Naive thymus-derived CD8-positive, alpha-beta T cell (primary cell): ENCODE data around the gene DRC3. TPM values are rescaled to one million over a fixed set of nuclear protein-coding genes. Genes with fewer than 3 reads are reported as not detected.
"Not testable (repeated sequence)": the region's sequence is repeated elsewhere in the genome, so short reads cannot be mapped to it uniquely, and the experiment has no call there.

ENCODE experiments used
- ATAC-seq, 2 donors: fragments of 150-1000 bp; cut with Tn5 transposase in 1 of 2; sonication (Bioruptor Pico), chemical (Tn5 transposase) in 1 of 2; 1 replicate in 1 of 2; 2 replicates in 1 of 2; pipeline ENCODE4 v1.10.0; 2021; ENCODE audit warnings: mild to moderate bottlenecking in 2 of 2, moderate library complexity in 2 of 2
- POLR2A ChIA-PET: fragments of 350-600 bp; sonication (Branson Sonifier 250); formaldehyde crosslinking; loops from one replicate; lab custom pipeline; 2021; ENCODE audit warnings: antibody characterized with exemption; lab: Charles Lee
- DNase-seq, 10 donors: peaks; one replicate each; pipeline versions ENCODE4 v3.0.0 to v3.0.0-alpha.2; 2020 to 2022
- H3K27ac Mint-ChIP-seq, 10 donors: one replicate each; pipeline ENCODE4 v1.8.0; 2020 to 2022; ENCODE audit warnings: mild to moderate bottlenecking in 10 of 10, mixed read lengths in 10 of 10, moderate library complexity in 4 of 10, inconsistent platforms in 1 of 10
- H3K27me3 Mint-ChIP-seq, 5 donors: one replicate each; pipeline ENCODE4 v1.8.0; 2021 to 2022; ENCODE audit warnings: mixed read lengths in 5 of 5
- H3K36me3 Mint-ChIP-seq, 3 donors: one replicate each; pipeline ENCODE4 v1.8.0; 2020 to 2022; ENCODE audit warnings: mixed read lengths in 3 of 3, mild to moderate bottlenecking in 2 of 3, inconsistent platforms in 1 of 3
- H3K4me1 Mint-ChIP-seq, 4 donors: one replicate each; pipeline ENCODE4 v1.8.0; 2021 to 2022; ENCODE audit warnings: mixed read lengths in 4 of 4
- H3K4me3 Mint-ChIP-seq, 10 donors: one replicate each; pipeline ENCODE4 v1.8.0; 2020 to 2022; ENCODE audit warnings: mild to moderate bottlenecking in 10 of 10, mixed read lengths in 10 of 10, moderate library complexity in 6 of 10, inconsistent platforms in 1 of 10
- H3K9me3 Mint-ChIP-seq, 9 donors: one replicate each; pipeline ENCODE4 v1.8.0; 2020 to 2022; ENCODE audit warnings: mixed read lengths in 9 of 9, mild to moderate bottlenecking in 3 of 9, inconsistent platforms in 1 of 9, moderate library complexity in 1 of 9
- polyA plus RNA-seq, 3 donors: library from polyadenylated mRNA; unstranded; fragments of 300-500 nt; fragmentation: Illumina TruSeq; gene quantifications; one replicate each; pipeline ENCODE4 v1.2.3, GENCODE V29; 2021
- total RNA-seq, 8 experiments: library from RNA in 2 of 8; stranded (reverse) in 2 of 8; gene quantifications; one replicate each; pipeline ENCODE4 v1.2.3 and lab custom pipeline; 2021 to 2026

The DRC3 gene
- total and polyA plus RNA-seq, 5 experiments from 2014 or later, result 0.31 to 1.7 (median 0.99) TPM; not detected in 1

GRCh38 chr17:17988427-17988945 is 15.8 kb downstream of the DRC3 start:
- POLR2A ChIA-PET, result no interaction called here
- ATAC-seq, result no peak
- Mint-ChIP-seq H3K27ac (no peak overlapping the region), H3K9me3 (no peaks in the 10 kb centered on the region), H3K4me3 (no peak overlapping the region), H3K4me1 (no peaks in the 10 kb centered on the region), H3K27me3 (no peaks in the 10 kb centered on the region), H3K36me3 (no peaks in the 10 kb centered on the region)
- no peak for DNase-seq

- Mint-ChIP-seq H3K27me3 (no peaks in the 10 kb centered on the region), H3K36me3 (no peaks in the 10 kb centered on the region), H3K4me1 (no peaks in the 10 kb centered on the region), H3K9me3 (no peaks in the 10 kb centered on the region), H3K27ac (no peak overlapping the region), H3K4me3 (no peak overlapping the region)
- DNase-seq, result no peak
- POLR2A ChIA-PET, result no interaction called here
- no peak for ATAC-seq
Measured at GRCh38 chr17:17989081-17989480, 16.4 kb downstream of the DRC3 start.

DNA sequence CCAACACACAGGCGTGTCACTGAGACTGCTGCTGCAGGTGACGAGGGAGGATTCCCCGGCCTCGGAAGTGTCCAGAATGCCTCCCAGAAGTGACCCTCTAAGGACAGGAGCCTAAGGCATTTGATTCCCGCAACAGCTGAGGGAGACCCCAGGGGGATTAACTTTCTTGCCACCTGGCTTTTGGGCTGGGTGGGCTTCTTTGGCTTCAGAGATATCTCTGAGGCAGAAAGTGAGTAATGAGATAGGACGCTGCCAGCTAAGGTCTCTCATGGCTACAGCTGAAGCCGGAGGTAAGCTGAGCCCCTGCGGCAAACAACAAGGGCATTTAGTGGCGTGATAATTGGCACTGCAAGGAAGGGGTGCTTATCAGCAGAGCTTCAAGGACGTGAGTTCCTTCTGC is 17.0 kb downstream of the DRC3 start:
- no peaks in the 10 kb centered on the region for H3K36me3 Mint-ChIP-seq
- H3K9me3 Mint-ChIP-seq, result no peaks in the 10 kb centered on the region
- H3K27me3 Mint-ChIP-seq, result no peaks in the 10 kb centered on the region
- H3K27ac Mint-ChIP-seq, result peak overlapping the region in 1 of 10 donors; percentile 33
- H3K4me1 Mint-ChIP-seq, result peaks cover 0 to 3% (median under 1%) of the 10 kb centered on the region in 4 donors
- no peak for ATAC-seq
- no peak for DNase-seq
- H3K4me3 Mint-ChIP-seq, result no peak overlapping the region
- POLR2A ChIA-PET, result no interaction called here

DNA sequence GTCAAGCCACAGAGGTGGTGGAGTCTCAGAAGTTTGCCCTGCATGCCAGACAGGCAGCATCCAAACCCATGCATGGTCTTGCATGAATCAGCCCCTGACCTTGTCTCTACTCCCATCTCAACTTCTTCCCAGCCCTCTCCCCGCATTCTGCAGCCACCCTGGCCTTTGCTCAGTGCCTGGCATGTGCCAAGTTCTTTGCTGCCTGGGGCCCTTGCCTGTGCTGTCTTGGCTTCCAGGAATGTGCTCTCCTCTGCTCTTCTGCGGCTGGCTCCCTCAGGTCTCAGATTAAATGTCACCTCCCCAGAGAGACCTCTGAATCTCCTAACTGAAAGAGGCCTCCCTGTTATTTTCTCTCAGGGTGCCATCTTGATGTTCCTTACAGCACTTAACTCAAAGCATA is 17.6 kb downstream of the DRC3 start:
- Mint-ChIP-seq H3K4me3 (no peak overlapping the region), H3K36me3 (no peaks in the 10 kb centered on the region), H3K27me3 (no peaks in the 10 kb centered on the region), H3K4me1 (peaks cover 0 to 7% (median 2%) of the 10 kb centered on the region in 4 donors), H3K9me3 (no peaks in the 10 kb centered on the region), H3K27ac (peak overlapping the region in 1 of 10 donors; percentile 75)
- POLR2A ChIA-PET, result no interaction called here
- no peak for ATAC-seq
- DNase-seq, result peak in 1 of 10 donors; percentile 49

- Mint-ChIP-seq H3K4me3 (no peak overlapping the region), H3K9me3 (no peaks in the 10 kb centered on the region), H3K36me3 (no peaks in the 10 kb centered on the region), H3K4me1 (peaks cover 0 to 7% (median 2%) of the 10 kb centered on the region in 4 donors), H3K27ac (peak overlapping the region in 1 of 10 donors; percentile 38), H3K27me3 (no peaks in the 10 kb centered on the region)
- ATAC-seq (no peak), DNase-seq (peak in 1 of 10 donors; percentile 18)
- POLR2A ChIA-PET, result no interaction called here
Measured at GRCh38 chr17:17993366-17993765, 20.7 kb downstream of the DRC3 start.

- Mint-ChIP-seq H3K9me3 (no peaks in the 10 kb centered on the region), H3K36me3 (no peaks in the 10 kb centered on the region), H3K4me1 (peaks cover 0 to 7% (median 2%) of the 10 kb centered on the region in 4 donors), H3K27me3 (no peaks in the 10 kb centered on the region), H3K27ac (peak overlapping the region in 1 of 10 donors; percentile 38), H3K4me3 (no peak overlapping the region)
- POLR2A ChIA-PET, result interaction anchor here (0.7 kb wide), 1 partner anchor 322 kb away, joined by 3 read pairs; no protein-coding TSS in a partner anchor
- DNase-seq (peak in 1 of 10 donors; percentile 52), ATAC-seq (no peak)
Measured at GRCh38 chr17:17993852-17994251, 21.2 kb downstream of the DRC3 start.

DNA sequence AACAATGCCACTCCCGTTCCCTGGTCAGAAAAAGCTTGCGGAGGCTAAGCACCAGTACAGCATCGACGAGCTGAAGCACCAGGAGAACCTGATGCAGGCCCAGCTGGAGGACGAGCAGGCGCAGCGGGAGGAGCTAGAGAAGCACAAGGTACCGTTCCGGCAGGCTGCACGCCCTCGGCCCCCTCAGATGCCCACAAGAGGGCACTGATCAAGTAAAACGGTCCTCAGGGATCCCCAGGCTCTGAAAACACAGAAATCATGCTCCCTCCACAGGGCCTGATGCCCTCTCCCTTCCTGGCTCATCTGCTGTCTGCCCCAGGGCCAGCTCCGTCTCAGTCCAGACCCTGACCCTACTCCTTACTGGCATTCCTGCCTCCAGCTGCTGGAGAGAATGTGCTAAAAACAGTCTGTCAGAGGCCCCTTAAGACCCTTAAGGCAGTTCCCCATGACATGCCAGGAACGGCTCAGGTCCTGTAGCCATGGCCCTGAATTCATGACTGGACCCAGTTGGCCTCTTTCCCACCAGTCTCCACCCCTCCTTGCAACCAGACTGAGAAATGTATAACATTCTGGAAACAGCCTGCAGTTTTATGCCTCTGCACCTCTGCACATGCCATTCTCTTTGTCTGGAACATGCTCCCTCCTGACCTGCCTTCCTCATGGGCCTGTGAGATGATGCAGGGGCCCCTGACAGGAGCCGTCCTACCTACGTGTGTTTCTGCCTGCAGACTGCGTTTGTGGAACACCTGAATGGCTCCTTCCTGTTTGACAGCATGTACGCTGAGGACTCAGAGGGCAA is 21.8 kb downstream of the DRC3 start:
- POLR2A ChIA-PET, result interaction anchor here (0.7 kb wide), 1 partner anchor 322 kb away, joined by 3 read pairs; no protein-coding TSS in a partner anchor
- no peaks in the 10 kb centered on the region for H3K27me3 Mint-ChIP-seq
- no peak overlapping the region for H3K4me3 Mint-ChIP-seq
- ATAC-seq, result peak; percentile 73 to 78
- H3K36me3 Mint-ChIP-seq, result no peaks in the 10 kb centered on the region
- DNase-seq, result peak in 9 of 10 donors; percentile 7 to 54 (median 30)
- peak overlapping the region in 4 of 10 donors; percentile 6 to 73 (median 33) for H3K27ac Mint-ChIP-seq
- no peaks in the 10 kb centered on the region for H3K9me3 Mint-ChIP-seq
- peaks cover 0 to 7% (median 2%) of the 10 kb centered on the region in 4 donors for H3K4me1 Mint-ChIP-seq

GRCh38 chr17:17995887-17996286 is 23.2 kb downstream of the DRC3 start:
- H3K4me3 Mint-ChIP-seq, H3K4me1 Mint-ChIP-seq, H3K27me3 Mint-ChIP-seq, H3K9me3 Mint-ChIP-seq, H3K36me3 Mint-ChIP-seq, DNase-seq, ATAC-seq, POLR2A ChIA-PET: not testable (repeated sequence)
- H3K27ac Mint-ChIP-seq, result peak overlapping the region in 1 of 10 donors; percentile 75

- Mint-ChIP-seq H3K9me3 (no peaks in the 10 kb centered on the region), H3K4me1 (peaks cover 0 to 7% (median 2%) of the 10 kb centered on the region in 4 donors), H3K4me3 (no peak overlapping the region), H3K36me3 (no peaks in the 10 kb centered on the region), H3K27ac (no peak overlapping the region), H3K27me3 (no peaks in the 10 kb centered on the region)
- DNase-seq (no peak), ATAC-seq (no peak)
- POLR2A ChIA-PET, result no interaction called here
Measured at GRCh38 chr17:17998934-17999333, 26.3 kb downstream of the DRC3 start.

DNA sequence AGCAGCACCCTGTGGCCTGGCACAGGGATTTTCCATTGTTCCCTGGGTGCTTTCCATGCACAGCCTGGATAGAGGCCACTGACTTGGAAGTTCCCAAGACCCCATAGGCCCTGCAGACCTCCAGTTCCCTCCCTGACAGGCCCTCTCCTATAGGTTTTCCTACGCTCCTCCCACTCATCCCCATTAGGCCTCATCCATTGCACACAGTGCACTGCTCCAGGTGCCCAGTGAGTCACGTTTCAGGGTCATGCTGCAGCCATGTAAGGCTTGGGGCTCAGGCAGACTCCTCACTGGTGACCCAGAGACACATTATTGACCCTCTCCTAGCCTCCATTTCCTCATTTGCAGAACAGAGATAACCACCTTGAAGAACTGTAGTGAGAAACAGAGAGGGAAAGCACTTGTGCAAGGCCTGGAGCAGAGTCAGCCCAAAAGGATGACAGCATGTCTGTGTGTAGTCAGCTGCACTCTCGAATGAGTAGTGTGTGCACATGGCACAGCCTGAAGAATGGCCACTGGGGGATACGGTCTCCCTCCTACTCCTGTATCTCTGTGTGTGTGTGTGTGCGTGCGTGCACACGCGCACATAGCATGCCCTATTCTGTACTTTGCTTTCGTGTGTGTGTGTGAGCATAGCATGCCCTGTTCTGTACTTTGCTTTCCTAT is 26.8 kb downstream of the DRC3 start:
- Mint-ChIP-seq H3K4me3 (no peak overlapping the region), H3K4me1 (peaks cover 0 to 6% (median 1%) of the 10 kb centered on the region in 4 donors), H3K36me3 (no peaks in the 10 kb centered on the region), H3K9me3 (no peaks in the 10 kb centered on the region), H3K27ac (no peak overlapping the region), H3K27me3 (no peaks in the 10 kb centered on the region)
- DNase-seq (no peak), ATAC-seq (no peak)
- POLR2A ChIA-PET, result no interaction called here

GRCh38 chr17:18000030-18000408 is 27.4 kb downstream of the DRC3 start:
- Mint-ChIP-seq H3K9me3 (no peaks in the 10 kb centered on the region), H3K36me3 (no peaks in the 10 kb centered on the region), H3K4me1 (peaks cover 0 to under 1% (median 0%) of the 10 kb centered on the region in 4 donors), H3K4me3 (no peak overlapping the region), H3K27ac (peak overlapping the region in 1 of 10 donors; percentile 3), H3K27me3 (no peaks in the 10 kb centered on the region)
- POLR2A ChIA-PET, result no interaction called here
- no peak for DNase-seq
- no peak for ATAC-seq

DNA sequence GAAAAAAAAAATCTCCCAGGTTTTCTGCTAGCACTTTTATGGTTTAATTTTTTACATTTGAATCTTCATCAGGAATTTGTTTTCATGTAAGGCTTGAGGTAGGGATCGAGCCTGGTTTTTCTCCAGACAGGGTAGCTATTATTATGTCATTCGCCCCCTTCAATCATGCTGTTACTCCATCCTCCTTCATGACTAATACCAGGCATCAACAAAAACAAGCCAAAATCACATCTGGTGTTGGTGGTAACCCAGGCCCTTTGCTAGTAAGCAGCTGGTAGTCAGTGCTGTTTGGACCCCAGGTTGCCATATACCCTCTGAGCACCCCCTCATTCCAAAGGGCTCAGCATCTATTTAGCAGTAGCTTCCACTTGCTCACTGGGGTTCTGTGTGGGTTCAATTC is 29.5 kb downstream of the DRC3 start:
- no peak for DNase-seq
- no peaks in the 10 kb centered on the region for H3K9me3 Mint-ChIP-seq
- POLR2A ChIA-PET, result no interaction called here
- H3K27ac Mint-ChIP-seq, result no peak overlapping the region
- H3K27me3 Mint-ChIP-seq, result no peaks in the 10 kb centered on the region
- H3K4me1 Mint-ChIP-seq, result peaks cover 0 to 3% (median 0%) of the 10 kb centered on the region in 4 donors
- peaks cover 0 to 3% (median 0%) of the 10 kb centered on the region in 3 donors for H3K36me3 Mint-ChIP-seq
- no peak for ATAC-seq
- H3K4me3 Mint-ChIP-seq, result no peak overlapping the region

GRCh38 chr17:18004345-18004744 is 31.7 kb downstream of the DRC3 start:
- Mint-ChIP-seq H3K9me3 (no peaks in the 10 kb centered on the region), H3K36me3 (peaks cover 0 to 16% (median 2%) of the 10 kb centered on the region in 3 donors), H3K4me1 (peaks cover 0 to 7% (median 0%) of the 10 kb centered on the region in 4 donors), H3K27me3 (no peaks in the 10 kb centered on the region), H3K27ac (no peak overlapping the region), H3K4me3 (no peak overlapping the region)
- ATAC-seq, result no peak
- peak in 1 of 10 donors; percentile 2 for DNase-seq
- POLR2A ChIA-PET, result no interaction called here
